Daoy (cell line): ENCODE results near the gene NOTCH2. TPM values are rescaled to one million over a fixed set of nuclear protein-coding genes. Genes with fewer than 3 reads are reported as not detected.

Experiments
- DNase-seq: peaks from one replicate; pipeline ENCODE4 v3.0.0-alpha.2; 2015; ENCODE audit warnings: low read depth
- total RNA-seq: library from RNA; depleted of rRNA; stranded (reverse); fragments of >200 nt; shearing (Covaris generic); gene quantifications from 2 replicates; pipeline ENCODE4 v1.2.3, GENCODE V29; 2014

Gene NOTCH2
- total RNA-seq, 1 experiment from 2014 or later = 97.1 TPM

DNA sequence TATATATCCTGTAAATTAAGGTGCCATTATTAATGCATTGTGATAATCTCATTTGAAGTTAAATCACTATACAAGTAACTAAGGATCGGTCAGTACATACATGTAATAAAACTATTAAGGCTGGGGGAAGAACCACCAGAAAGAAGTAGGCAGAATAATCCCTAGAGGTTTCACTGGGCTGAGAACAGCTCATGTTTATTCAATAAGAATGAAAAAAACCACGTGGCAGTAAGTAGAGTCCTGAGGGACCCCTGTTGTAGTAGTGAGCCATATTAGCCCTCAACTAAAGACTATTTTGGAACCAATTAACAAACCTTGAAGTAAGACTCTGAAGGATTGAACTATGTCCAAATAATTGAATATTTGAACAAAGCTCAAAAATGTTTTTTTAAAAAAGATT is 126.2 kb downstream of the NOTCH2 start:
- DNase-seq = no peak

DNA sequence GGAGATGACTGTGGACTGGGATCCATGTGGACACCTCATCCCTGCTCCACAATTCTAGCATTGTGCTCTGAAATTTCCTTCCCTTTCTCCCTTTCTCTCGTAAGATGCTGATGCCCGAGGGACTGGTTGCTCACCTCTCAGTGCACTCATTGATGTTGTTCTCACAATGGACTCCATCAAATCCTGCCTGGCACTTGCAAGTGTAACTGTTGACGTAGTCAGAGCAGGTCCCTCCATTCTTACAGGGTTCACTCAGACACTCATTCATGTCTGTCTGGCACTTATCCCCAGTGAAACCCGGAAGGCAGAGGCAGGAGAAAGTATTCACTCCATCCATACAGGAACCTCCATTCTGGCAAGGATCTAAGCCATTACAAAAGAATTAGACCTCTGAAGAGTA is 128.1 kb downstream of the NOTCH2 start:
- DNase-seq = no peak

DNA sequence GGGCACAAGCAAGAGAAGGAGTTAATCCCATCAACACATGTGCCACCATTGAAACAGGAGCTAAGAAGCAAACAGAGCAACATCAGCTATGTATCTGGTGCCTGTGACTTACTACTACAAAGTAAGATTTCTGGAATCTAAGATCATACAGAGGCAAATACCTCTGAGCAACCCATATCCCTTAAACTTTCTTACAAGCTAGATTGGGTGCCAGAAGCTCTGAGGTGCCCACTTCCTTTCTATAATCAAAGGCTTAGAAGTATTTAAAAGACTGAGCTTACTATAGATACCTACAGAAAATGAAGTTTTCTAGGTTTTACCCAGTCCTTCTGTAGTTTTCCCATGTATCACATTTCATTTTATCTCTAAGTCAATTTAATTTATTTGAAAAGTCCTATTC is 128.8 kb downstream of the NOTCH2 start:
- DNase-seq = no peak

DNA sequence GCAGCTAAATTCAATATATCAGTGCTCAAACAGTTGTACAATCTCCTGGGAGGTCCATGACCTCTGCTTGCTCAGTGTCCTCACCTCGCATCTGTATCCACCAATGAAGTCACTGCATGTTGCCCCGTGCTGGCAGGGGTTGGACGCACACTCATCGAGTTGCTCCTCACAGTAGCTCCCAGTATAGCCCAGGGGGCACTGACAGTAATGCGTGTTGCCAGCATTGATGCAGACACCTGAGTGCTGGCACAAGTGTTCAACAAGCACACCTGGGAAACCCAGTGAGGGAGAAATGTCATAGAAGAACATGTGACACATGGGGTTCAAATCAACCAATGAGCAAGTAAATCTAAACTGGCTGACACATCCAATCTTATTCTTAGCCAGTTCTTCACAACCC is 132.3 kb downstream of the NOTCH2 start:
- DNase-seq = no peak

DNA sequence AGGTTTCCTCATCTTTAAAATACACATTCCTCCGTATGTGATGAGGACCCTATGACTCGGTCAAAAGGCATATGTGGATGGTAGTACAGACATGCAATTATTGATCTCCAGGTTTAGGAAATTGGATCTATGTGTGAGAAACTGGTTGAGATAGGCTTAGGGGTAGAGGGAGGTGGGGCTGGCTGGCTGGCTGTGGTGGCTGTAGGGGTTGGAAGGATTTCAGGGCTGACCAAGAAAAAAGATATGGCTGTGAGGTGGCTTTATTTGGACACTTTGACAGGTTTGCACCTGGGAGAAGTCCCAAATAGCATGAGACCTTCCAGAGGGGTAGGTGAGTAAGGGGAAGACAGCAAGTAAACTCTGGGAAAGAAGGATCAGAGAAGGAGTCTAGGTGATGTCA is 133.5 kb downstream of the NOTCH2 start:
- DNase-seq = no peak

DNA sequence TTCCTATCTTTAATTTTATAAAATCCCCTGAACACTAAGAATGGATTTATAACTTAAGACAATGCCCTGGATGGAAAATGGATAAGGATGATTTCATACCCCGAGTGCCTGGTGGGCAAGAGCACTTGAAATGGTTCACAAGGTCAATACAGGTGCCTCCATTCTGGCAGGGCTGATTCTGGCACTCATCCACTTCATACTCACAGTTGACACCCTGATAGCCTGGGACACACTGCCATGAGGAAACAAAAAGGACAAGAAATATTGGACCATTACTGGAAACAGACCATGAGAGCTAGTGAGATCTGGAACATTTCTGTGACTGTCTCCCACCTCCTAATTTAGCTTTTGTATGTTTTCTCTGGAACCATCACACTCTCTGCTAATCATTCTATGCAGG is 134.1 kb downstream of the NOTCH2 start:
- no peak for DNase-seq

DNA sequence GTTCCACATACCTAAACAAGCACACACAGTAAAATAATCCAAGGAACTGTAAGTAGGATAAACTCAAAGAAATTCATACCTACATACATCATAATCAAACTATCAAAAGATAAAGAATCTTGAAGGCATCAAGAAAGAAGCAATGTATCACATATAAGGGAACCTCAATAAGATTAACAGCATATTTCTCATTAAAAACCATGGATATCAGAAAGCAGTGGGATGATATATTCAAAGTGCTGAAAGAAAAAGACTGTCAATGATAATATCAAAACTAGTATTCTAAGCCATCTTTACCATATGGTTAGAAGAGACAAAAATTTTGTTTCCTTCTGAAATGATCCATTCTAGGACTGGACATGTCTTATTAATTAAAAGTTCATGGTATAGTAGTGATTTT is 136.1 kb downstream of the NOTCH2 start:
- no peak for DNase-seq

DNA sequence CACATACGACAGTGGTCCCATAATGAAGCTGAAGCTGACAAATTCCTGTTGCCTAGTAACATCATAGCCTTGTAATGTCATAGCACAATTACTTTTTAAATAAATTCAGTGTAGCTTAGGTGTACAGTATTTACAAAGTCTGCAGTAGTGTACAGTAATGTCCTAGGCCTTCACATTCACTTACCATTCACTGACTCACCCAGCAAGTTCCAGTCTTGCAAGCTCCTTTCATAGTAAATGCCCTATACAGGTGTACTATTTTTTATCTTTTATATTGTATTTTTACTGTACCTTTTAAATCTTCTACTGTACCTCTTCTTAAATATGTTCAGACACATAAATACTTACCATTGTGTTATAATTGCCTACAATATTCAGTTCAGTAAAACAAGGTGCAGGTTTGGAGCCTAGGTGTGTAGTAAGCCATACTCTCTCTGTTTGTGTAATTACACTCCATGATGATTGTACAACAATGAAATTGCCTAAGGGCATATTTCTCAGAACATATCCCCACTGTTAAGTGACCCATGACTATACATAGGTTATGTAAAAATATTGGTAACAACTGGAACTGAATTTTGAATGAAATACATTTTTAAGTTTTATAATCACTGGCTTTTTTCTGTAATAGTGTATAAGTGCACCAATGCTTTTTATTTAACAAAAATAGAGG is 139.7 kb downstream of the NOTCH2 start:
- DNase-seq = no peak

DNA sequence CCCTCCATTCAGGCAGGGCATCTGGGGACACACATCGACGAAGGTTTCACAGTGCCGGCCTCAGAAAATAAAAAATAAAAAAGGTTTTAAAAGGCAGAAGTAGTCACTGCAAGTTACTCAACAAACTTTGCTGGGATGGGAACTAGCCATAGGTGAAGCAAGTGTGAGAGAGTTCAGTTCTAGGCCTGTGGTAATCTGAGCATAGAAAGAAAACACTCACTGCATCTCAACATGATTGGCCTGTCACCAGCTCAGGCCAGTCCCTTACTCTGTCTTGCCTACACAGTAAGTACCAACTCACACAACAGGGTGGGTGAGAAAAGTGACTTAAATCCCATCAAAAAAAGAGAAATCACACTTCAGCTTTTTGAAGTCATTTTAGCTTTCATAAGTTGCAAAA is 142.9 kb downstream of the NOTCH2 start:
- no peak for DNase-seq

DNA sequence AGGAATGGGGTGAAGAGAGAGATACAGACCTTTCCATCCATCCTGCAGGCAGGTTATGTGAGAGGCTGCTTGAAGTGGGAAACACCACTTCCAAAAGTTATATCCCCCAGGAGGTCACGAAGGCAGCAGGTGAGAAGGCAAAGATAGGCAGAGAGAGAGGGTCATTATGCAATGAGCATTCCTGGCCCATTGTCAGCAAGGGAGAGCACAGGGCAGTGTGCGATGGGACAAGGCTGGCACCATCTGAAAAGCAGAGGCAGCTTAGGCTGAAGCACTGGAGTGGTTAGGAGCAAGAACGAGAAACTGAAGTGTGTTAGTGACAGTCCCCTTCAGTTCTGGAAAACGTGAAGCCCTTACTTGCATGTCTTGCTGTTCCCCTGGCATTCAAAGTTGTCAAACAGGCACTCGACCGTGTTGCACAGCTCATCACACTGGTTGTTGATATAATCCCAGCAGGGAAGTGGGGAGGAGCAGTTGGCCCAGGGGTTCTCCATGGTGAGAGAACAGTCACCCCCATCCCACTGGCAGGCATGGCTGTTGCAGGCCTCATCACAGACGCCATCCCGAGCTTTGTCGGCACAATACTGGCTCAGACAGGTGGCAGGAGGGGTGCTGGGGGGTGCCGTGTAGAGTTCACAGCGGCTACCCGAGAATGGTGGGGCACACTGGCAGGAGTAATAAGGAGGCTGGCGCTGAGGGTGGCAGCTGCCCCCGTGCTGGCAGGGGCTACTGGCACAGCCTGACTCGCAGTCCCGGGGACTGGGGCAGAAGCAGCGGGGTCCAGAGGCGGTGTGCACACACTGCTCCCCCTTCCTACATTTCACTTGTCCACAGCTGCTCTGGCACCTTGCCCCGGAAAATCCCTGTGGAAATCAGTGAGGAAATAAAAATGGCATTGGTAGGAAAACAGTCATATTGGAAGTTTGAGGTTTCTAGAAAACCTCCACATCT is 144.2 kb downstream of the NOTCH2 start:
- no peak for DNase-seq

DNA sequence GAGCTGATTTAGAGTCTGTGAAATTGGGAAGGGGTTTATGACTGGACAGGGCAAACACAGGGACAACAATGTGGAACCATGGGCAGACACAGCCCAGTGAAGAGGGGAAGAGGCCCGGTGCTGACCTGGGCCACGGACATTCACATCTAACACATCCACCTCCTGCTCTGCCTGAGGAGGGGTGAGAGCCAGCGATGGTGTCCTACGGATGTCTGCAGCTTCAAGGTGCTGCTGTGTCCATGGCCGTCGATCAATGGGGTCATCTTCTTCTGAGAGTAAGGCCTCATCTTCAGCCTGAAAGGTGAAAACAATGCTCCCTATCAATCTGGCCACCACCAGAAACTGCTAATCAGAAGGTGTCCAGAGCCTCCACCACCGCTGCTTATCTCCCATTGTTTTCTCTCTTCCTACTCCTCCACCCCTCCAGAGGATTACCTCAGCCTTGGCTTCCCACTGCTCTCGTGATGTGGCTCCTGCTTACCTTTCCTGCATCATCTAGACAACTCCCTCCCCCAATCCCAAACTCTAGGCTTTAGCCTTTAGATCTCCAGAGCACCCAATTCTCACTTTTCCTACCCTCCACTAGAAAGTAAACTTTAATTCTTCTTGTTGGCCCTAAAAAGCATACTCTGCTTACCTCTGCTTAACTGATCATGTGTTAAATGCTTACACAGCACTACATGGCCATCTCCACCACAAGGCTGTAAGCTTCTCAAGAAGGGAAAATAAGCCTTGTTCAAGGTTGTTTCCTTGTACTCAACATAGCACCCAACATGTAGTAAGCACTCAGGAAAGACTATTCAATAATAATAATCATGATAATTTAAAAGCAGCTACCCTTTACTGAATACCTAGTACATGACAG is 149.1 kb downstream of the NOTCH2 start:
- DNase-seq = no peak

DNA sequence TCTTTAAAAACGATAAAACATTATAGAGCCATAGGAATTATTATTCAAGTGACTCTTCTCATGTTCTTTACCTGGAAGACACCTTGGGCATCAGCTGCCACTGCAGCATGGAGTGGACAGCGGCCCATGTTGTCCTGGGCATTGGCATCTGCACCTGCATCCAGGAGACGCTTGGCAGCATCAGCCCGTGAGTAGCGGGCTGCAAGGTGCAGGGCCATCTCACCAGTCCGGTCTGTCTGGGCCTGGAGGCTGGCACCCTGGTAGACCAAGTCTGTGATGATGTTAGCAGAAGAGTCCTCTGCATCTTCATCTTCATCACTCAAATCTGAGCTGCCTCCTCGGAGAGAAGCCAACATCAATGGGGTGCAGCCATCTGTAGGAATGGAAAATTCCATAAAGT is 150.2 kb downstream of the NOTCH2 start:
- DNase-seq = no peak

DNA sequence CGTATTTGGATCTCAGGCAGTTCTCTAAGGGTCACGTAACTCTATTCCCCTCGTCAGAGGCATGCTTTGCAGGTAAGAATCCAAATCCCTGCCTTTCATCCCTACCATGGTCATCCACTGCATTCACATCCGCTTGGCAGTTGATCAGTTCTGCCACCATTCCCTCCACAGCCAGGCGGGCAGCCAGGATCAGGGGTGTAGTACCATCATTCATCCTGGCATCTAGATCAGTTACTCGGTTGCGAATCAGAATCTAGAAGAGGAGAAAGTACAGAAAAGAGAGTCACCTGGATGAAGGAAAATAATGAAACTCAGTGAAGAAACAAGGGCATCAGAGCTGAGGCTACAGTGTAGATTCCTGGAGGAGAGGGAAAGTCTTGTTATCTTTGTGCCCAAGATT is 151.2 kb downstream of the NOTCH2 start:
- no peak for DNase-seq

DNA sequence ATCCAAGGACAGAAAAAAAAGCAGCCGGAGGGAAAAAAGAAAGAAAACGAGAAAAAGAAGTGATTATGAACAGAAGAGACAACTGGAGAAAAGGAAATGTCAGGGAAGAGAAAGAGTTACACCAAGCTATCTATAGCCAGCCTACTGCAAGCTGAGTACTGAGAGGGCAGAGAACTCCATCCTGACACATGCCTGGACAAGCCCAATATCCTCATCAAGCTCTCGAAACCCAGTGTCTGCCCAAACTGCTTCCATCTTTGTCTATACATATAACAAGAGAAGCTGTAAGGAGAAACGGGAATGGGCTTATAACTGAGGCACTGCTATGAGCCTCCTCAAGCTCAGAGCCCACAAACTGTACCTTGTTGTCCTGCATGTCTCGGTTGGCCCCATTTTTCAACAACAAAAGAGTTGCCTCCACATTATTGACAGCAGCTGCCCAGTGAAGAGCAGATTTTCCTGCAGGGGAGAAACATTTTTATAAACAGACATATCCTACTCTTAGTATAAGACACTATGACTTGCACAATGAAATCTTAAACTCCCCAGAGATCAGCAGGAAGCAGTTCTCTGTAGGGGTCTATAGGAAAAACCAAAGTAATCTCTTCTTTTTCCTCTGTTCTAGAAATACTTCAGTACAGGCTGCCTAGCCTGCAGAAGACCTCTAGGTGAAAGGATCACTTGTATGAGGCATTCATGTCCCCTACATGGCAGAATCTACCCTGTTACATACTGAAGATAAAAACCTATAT is 152.0 kb downstream of the NOTCH2 start:
- no peak for DNase-seq

DNA sequence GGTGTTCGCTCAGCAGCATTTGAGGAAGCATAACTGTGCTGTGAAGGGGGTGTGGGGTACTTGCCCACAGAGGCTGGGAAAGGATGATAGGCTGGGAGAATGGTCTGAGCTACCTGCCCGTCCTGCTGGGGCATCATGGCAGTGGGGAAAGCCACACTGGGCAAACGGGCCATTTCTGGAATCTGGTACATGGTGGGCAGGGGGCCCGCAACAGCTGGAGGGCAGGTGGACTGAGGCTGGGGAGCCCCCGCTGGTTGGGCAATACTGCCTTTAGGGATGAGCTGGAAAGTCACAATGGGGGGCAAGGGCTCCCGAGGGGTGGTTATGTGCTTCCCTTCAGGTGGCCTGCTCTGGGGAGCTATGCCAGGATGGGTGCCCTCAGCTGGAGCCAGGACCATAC is 153.9 kb downstream of the NOTCH2 start:
- no peak for DNase-seq

DNA sequence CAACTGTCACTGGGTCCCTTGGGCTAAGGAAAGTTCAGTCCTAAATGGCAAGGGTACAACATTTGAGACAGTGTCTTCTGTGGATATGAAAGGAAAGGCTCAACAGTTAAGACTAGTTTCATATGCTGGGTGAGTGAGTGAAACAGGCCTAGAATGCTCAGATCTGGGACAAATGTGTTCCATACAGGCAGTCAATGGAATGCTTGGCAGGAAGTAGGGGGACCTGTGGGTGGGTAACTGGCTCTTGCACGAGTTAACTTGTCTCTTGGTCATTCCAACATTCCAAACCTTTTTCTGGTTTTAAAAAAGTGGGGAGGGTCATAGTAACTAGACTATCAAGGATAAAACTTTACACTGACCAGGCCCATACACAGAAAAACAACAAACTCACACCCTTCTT is 155.4 kb downstream of the NOTCH2 start:
- DNase-seq = no peak

DNA sequence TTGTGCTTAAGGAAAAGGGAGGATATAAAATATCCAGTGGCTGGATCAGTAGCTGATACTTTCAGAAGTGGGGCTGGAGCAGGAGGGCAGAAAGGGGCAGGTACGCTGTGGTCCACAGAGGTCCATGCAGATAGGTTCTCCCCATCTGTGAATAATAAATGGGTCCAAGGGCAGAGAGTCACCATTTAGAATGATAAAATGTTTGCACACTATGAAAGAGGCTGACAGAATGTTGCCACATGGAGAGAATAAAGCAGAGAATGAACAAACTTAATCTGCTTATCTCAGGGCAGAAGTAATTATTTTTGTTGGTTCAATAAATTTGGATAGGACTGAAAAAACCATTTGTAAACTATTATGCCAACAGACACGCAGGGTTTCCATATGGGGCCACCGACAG is 156.5 kb downstream of the NOTCH2 start:
- no peak for DNase-seq

DNA sequence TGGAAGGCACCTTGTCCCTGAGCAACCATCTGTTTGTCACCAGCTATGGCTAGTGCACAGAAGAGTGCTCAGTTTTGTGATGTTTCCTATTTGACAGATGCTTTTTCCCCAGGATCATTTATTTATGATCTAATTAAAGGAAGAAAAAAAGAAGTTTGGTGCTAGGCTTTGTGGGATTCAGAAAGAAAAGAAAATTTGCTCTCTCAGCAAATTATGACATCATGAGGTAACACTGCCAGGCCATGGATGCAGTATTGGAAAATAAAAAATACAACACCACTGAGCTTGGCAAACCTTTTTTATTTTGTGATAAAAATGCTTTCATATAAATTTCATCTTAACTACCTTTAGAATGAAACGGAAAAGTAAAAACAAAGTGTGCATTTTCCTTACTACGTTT is 157.7 kb downstream of the NOTCH2 start:
- no peak for DNase-seq

DNA sequence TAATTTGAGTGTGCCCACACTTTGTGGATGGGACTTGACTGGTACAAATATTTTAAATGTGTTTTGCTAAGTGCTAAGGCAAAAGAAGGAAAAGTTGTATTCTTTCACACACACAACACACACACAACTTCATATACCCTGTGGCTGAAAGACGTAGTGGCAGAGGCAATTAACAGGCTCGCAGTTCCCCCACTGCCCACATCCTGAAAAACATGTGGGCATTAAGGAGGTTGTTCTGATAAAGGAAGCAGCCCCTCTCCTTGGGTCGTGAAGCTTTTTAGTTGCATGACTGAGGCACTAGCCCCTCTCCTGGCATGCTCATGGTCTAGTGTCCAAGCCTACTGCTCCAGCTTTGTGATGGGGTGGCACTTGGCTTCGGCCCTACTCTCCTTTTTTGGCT is 158.8 kb downstream of the NOTCH2 start:
- no peak for DNase-seq

DNA sequence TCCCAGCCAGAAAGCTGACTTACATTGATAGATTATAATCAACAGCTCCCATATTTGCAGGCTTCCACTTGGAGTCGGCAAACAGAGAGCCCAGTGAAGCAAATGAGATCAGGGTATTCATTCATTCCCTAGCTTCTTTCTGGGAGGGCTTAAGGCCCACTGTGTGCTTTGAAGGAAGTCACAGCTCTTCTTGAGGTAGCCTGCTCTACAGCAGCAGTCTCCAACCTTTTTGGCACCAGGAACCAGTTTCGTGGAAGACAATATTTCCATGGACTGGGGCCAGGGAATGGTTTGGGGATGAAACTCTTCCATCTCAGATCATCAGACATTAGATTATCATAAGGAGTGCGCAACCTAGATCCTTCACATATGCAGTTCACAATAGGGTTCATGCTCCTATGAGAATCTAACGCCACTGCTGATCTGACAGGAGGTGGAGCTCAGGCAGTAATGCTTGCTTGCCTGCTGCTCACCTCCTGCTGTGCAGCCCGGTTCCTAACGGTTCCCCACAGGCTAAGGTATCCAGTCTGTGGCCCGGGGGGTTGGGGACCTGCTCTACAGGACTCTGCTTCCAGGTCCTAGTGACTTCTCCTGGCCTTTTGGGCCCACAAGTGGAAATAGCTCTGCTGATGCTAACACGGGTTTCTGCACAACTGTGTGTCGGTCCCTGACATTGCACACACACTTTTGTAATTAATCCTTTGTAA is 159.4 kb downstream of the NOTCH2 start:
- no peak for DNase-seq

DNA sequence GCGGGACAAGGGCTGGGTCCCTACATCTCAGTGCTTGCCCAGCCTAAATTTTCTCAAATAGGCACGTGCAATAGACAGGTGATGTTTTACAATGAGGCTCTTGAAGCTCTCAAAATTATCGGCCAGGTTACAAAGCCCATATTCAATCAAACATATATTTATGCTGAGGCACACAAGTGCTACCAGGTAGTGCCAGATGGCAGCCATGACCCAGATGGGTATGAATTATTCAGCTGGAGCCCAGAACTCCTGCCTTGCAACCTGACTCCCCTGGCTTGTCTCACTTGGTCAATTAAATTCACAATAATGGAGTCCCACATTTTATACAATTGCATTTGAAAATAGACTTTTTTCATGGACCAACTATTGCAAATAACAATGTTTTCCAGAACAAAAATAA is 160.8 kb downstream of the NOTCH2 start:
- DNase-seq = no peak
